HG03571 (cell line): ENCODE measurements around the gene AMOTL1.

Experiments used
- ATAC-seq: cut with Tn5 transposase; IDR thresholded peaks from one replicate; pipeline ENCODE4 v1.9.1; 2021; ENCODE audit not compliant: unreplicated experiment

AMOTL1 gene

DNA sequence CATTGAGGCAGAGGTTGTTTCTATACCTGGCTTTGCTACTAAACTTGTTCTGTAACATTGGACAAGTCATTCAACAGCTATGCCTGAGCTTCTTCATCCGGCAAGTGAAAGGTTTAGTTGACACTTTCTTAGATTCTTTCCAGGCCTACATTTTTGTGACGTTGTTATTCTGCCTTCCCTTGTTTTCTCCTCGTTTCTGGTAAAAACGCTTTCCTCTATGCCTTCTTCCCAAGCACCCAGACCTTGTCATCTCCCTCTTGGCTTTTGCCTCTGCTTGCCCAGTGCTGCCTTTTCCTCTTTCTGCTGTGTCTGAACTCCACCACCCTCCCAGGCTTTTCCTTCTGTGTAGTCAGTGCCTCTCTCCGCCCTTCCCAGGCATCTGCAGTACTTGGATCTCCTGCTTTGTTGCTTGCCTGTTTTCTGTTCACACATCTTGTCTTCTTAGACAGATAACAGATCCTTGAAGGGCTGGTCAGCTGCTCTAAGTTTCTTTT, 1.4 kb upstream of the AMOTL1 start:
- ATAC-seq: no peak

DNA sequence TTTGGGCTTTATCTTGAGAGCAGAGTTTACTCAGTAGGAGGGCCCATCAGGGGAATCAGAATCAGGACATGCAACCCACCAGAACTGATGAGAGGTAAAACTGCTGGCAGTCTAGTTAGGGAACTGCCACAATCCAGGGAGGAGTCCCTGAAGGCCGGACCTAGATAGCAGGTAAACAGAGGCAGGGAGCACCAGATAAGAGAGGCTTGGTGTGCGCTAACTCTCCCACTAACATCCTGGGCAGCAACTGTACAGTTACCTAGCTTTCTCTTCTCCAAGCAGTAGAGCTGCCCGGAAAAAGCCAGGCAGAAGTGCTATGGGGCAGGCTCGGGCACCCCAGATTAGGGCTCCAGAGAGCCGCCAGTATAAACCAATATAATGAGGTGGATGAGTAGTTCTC, 865 bp upstream of the AMOTL1 start:
- ATAC-seq: no peak

DNA sequence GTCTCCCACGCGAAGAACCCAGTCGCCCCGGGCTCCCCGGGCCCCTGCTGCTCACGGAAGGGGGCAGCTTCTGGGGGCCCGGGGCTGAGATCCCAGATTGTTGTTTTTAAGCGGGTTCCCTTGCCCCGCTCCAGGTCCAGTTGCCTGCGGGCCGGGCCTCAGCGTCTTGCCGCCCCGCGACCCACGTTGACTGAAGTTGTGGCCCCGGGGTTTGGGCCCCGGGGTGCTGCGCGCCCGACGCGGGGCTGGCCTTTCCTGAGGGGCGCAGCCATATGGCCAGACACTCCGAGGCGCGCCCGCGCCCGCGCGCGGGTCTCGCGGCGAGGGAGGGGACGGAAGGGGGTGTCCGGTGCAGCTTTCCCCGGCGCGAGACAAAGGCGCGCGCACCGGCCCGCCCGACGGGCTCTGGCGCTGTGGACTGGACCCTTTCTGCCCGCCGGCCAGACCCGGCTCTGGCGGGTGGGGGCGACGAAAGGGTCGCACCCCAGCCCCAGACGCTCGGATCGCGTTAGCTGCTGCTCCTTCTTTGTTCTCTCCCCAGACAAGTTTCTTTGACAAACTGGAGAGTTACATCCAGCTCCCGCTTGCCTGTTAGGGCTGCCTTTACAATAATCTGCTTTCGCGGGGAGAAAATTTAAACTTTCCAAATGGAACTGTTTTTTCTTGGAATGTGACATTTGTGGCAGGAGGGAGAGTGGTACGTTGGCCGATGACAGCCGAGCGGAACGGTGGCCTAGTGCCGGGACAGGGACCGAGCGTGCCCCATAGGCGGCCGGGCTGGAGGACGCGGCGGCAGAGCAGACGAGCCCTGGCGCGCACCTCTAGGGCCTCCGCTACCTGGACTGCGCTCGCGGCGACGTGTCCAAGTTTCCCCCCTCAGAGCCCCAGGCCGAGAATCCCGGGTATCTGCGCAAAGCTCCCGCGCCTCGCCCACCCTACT, 716 bp downstream of the AMOTL1 start:
- no peak for ATAC-seq

DNA sequence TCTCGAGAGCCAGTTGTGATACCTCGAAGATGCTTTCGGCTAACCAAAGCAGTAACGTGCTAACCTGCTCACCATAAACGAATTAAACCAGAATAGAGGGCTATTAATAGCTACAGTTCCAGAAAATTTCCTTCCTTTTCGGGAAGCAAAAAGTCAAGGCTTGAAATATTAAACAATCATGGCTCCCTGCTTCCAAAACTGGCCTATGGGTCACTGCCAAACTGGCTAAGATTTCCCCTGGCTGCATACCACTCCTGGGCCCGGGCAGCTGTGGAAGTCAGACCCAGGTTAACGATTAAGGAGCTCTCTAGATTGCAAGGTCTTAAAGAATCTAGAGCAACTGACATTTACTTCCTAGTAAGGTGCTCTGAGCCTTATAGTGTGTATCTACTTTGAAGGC, 1.7 kb downstream of the AMOTL1 start:
- ATAC-seq: no peak

DNA sequence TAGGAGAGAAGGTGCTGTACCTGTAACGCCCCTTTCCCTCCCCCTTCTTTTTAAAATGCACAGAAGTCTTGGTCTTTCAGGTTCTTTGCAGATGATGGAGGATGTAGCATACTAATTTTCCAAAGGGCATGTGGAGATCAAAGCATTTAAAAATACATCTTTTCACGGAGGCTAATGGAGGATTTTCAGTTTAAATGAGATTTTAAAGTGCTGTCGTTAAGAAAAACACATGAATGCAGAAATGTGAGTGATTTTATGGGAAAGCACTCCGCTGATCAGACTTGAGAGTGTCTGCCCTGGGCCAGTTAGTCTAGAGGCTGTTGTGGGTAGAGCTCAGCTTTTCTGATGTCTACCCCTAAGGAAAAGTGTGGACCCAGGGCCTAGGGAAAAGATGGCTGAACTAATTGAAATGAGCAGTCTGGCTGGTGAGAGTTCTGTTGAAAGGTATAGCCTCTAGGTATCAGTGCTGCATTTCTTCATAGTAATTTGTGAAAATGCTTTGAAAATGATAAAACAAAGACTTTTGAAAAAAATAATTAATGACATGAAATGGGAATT, 2.5 kb downstream of the AMOTL1 start:
- ATAC-seq: no peak

DNA sequence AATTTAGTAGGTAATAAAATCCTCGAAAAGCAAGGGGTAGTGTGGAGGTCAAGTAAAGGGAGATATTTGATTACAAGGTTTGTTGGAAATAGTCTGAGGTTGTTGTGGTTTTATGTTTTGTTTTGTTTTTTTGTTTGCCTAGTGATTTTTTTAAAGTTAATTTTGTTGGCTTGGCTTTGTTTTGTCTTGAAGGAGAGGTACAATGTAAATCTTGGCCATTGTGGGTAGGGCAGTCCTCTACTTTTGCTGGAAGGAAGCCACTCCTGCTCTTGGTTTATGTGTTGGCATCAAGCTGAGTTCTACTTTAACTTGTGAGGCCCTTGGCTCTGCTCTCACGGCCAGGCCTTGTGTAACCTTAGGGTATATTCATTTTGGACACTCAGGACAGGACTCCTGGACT, 3.2 kb downstream of the AMOTL1 start:
- ATAC-seq: no peak

DNA sequence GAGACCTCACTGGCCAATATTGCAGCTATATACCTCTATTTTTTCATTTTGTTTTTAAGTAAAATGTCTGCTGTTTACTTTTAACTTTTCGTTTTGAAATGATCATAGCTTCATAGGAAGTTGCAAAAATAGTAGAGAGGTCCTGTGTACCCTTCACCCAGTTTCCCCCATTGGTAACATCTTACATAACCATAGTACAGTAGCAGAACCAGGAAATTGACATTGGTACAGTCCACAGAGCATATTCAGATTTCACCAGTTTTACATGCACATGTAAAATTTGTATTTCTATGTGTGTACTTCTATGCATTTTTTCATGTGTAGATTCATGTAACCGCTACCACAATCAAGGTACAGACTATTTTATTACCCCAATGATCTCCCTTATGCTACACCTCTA, 3.8 kb downstream of the AMOTL1 start:
- no peak for ATAC-seq

DNA sequence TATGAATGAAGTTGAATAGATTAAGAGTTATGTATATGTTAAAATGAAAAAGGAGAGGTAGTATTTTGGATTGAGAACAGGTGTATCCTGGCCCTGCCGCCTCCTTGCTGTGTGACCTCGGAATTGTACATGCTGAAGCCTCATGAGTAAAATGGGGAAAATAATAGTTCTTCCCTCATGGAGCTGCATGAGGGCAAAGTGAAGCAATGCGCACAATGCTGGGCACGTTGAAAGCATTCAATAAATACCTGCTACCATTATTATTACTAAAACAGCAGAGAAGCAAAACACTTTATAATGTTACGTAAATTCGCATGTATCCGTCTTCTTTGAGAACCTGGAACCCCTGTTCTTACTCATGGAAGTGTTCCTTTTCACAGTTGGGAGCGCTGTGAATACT, 5.7 kb downstream of the AMOTL1 start:
- no peak for ATAC-seq

DNA sequence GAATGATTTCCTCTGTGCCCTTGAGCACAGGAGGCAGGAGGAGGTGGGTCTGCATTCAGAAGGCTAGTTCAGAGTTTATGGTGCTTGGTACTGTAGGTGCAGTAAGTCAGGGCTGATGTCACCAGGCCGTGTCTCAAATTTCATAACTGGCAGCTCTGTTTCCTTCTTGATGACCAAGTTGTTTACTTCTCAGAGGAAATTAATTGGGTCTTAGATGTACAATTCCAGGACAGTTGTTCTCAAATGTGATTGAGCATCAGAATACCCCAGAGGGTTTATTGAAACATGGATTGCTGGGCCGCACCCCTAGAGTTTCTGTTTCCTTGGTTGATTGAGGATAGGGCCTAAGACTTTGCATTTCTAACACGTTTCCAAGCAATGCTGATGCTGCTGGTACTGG, 6.2 kb downstream of the AMOTL1 start:
- no peak for ATAC-seq

DNA sequence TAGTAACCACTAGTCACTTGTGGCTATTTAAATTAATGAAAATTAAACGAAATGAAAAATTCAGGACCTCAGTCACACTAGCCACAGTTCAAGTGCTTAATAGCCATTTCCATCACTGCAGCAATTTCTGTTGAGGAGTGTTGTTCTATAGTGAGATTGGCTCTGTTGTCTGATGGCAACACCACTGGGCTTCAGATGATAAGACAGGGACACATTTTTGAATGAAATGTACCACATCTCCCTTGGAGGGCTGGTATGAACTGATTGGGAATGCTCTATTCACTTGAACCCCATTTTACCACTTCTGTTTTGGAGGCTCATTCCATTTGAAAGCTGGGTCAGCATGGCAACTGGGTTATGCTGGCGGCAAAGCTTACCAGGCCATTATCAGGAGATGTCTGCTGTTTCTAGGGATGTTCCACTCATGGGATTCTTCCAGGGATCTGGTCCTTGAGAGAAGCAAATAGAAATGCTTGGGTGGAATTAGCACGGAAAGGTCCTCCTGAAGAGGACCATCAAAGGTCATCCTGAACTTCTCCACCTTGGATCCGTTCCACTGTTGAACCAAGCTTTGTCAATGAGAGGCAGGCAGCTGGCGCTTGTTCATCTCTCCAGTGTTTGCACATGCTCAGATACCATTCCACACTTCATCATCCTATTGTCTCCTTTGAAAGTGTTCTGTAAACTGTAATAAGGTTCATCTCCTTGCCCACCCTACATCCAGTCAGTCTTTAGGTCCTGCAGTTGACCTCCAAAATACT, 7.6 kb downstream of the AMOTL1 start:
- no peak for ATAC-seq

DNA sequence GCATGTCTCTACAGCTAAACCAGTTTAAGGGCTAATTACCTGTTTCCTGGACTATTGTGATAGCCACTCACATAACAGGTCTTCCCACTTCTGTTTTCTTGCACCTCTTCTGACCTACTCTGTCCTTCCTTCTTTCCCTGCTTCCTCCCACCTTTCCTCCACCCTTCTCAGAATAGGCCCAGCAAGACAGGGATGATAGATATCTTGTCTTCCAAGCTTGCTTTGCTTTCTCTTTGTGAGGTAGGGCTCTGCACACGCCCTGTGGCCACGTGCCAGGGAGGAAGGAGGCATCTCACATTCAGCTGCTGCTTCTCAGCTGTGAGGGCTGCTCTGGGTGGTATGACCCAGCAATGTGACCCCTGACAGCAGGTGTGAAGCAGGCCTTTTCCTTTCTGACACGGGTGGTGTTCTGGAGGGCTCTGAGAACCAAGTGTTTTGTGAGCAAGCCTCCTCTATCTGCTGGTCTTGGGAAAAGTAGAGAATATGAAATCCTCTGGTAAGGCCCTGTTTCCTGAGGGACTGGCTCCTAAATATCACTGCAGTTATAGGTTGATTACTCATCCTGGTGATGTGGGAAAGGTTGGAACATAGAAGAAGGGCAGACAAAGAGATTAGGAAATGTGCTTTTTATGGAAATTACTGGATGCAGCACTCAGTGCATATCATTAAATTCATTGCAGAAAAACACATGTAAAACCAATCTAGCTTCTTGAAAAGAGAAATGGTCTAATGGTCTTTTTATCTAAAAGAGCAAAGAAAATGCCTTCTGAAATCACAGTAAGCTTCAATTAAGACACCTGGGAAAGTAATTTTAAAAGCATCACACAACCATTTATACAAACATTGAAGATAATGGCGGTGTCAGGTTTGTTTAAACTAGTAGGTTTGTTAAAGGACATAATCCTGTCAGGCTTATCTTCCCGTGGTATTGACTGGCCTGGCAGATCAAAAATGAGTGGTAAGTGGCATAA, 8.5 kb downstream of the AMOTL1 start:
- no peak for ATAC-seq

DNA sequence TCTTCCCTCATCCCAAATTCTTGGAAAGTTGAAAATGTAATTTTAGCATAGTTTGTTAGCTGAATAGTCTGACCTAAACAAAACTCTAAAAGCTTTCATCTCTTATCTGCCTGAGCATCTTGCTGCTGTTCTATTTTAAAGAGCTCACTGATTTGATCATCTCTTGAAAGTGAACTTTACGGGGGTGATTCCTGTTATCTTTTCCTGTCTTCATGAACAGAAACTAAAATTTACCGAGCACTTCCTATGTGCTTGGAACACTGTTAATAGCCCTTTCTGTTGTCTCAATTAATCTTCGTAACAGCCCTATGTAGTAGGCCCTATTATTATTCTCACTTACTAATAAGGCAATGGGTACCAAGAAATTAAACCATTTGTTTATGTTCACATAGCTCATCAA, 12.3 kb downstream of the AMOTL1 start:
- ATAC-seq: no peak

DNA sequence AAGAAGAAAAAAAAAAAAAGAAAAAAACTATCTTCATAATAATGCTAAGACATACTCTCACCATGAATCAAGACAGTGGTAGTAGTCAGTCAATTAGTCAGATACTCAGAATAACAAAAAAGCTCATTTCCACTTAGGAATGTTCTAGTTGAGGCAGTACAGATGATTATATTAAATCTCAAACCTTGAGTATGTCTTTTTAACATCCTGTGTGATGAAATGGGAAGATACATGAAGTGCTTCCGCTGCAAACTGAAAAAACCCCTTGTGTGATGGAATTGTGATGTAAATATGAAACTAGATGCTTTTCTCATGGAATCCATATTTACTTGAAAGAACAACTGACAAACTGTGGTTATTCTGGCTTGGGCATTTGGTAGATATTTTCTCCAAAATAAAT, 13.7 kb downstream of the AMOTL1 start:
- ATAC-seq: no peak

DNA sequence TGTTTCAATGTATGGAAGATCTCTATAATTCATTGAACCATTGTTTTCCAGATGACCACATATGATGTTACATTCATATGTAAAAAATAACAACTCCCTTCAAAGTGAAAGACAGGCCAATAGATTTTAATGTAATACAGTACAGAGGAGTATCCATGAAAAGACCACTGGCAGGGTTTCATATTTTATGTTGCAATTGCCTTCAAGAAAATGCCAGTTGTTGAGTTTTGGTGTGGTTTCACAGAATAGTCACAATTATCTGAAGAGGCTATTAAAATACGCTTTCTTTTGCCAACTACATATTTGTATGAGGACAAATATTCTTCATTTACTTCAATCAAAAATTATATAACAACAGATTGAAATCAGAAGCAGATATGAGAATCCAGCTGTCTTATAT, 14.3 kb downstream of the AMOTL1 start:
- ATAC-seq: no peak

DNA sequence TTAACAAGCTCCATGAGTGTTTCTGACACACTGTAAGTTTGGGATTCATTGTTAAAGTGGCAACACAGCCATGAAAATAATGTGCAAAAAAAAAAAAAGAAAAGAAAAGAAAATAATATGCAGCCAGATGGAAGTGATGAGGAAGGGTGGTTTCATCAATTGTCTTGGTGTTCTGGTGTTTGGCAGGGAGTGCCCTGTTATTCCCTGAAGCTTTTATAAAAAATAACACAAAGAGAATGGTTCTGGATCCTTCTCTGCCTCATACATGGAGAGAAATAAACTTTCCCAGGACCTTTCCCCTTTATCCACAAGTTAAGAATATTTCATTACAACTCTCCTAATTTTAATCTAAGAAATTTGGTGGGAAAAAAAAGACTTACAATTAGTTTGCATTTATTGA, 16.7 kb downstream of the AMOTL1 start:
- no peak for ATAC-seq

DNA sequence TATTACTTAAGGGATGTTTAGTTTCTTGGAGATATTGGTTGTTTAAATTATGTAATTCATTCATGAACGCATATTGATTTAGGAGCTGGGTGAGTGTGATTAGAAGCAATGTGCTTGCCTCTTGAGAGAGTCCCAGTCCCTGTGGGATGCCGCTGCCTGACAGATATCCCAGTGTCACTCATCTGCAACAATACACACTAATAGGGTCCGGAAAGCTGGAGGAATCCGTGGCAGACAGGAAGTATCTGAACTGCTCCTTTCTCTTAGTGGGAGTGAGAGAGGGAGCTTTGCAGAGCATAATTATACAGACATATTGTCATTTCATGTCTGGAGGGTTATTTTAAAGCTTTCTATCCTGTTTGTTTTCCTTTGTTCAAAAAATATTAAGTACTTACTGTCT, 17.4 kb downstream of the AMOTL1 start:
- no peak for ATAC-seq

DNA sequence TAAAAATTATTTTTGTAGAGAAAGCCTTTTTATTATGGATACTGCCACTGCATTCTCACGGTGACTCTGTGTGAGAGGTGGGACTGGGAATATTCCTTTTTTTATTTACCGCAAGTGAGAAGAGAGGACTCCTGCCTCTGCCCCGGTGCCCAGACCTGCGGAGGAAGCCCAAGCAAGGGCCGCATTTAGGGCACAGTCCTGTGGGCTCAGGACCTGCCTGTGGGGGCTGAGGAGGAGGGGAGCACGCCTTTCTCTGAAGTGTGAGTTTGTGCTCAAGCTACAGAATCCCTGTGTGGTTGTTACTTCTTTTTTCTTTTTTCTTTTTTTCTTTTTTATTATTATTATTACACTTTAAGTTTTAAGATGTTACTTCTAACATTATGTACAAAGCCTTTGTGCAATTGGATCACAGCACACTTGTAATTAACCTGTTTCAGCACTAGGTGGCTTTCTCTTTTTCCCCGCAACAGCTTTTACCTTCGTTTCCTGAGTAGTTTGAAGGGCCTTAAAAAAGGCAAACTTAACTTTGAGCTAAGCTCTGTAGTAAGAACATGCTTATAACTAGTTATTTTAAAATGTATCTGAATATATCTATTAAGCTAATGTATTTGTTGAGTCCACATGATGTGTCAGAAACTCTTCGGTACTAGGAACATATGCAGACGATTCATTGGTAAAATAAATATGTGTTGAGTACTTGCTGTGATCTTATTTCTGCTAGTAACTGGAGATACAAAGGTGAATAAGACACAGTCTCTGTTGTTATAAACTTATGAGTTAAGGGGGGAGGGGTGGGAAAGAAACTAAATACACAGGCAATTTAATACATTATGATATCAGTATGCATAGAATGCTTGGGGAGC, 18.3 kb downstream of the AMOTL1 start:
- no peak for ATAC-seq

DNA sequence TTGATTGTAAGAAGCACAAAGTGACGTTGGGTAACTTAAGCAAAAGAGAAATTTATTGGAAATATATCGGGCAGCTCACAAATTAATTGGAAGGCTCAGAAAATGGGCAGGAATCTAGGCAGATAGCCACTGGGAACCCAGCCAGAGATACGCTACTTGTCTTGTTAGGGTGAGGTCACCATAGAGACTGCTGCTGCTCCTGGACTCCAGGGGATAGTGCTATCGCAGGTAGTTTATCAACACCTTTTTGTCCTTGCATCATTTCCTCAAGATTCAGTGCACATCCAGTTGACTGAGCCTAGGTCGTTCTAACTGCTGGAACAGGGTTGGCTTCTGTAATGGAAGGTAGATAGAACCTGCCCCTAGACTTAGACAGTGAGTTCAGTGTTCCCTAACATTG, 19.6 kb downstream of the AMOTL1 start:
- ATAC-seq: no peak

DNA sequence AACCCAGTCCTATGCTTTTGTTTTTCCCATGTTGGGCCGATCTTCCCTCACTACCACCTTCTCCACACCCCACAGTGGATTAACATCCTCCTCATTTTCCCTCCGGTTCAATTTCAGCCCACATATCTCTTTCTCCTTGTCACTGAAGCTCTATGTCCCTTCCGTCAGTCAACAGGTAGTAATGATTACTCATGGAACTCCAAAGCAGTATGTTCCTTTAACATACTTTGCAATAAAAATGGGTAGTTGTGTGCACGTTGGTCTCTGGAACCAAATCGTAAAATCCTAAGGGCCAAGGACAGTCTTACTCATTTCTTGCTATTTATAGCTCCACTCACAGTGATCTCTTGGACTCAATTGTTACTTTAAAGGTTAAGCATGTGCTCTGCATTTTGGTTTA, 20.2 kb downstream of the AMOTL1 start:
- no peak for ATAC-seq

DNA sequence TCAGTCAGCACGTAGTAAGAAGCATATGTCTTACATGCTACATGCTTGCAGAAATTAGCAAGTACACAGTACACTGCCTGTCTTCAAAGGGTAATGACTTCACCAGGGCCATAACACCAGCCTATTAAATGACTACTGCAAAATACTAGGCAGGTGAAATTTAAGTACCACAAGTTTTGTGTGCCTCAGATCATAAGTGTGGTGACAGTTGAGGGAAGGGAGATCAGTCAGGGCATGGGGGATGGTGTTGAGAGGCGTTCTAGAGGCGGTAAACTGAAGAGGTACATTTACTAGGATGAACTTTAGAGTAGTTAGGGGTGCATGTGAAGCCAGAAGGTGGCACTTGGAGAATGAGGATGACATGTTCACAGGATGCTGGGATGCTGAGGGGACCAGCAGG, 22.0 kb downstream of the AMOTL1 start:
- no peak for ATAC-seq
